CD14-positive monocyte (primary cell): Measurements from ENCODE around the gene PTPN13. TPM values are rescaled to one million over a fixed set of nuclear protein-coding genes. Genes with fewer than 3 reads are reported as not detected.

Source experiments
- DNase-seq, 3 donors: peaks; one replicate each; pipeline ENCODE4 v3.0.0-alpha.2; 2011 to 2022
- H2AFZ ChIP-seq: 2 replicates; pipeline ENCODE4 v1.6.0; 2012; ENCODE audit warnings: mild to moderate bottlenecking, low read depth, low read length, inconsistent platforms; ENCODE audit not compliant: insufficient read depth, poor library complexity, severe bottlenecking
- H3K27ac ChIP-seq, 2 donors: 1 replicate in 1 of 2; 2 replicates in 1 of 2; pipeline ENCODE4 v1.5.1; 2012 to 2013; ENCODE audit warnings: low read length in 2 of 2, control low read depth in 1 of 2, inconsistent platforms in 1 of 2, low read depth in 1 of 2, mild to moderate bottlenecking in 1 of 2
- H3K27me3 ChIP-seq, 2 donors: one replicate each; pipeline versions ENCODE4 v1.6.0 to v1.6.1; 2011 to 2013; ENCODE audit warnings: low read length in 2 of 2; ENCODE audit not compliant: control insufficient read depth in 2 of 2, insufficient read depth in 2 of 2
- H3K36me3 ChIP-seq, 2 donors: replicated peaks in 1 of 2; 1 replicate in 1 of 2; 2 replicates in 1 of 2; pipeline versions ENCODE4 v1.5.1 to v1.6.1; 2012 to 2013; ENCODE audit warnings: low read length in 2 of 2, control low read depth in 1 of 2, inconsistent platforms in 1 of 2, mild to moderate bottlenecking in 1 of 2; ENCODE audit not compliant: insufficient read depth in 2 of 2, control insufficient read depth in 1 of 2
- H3K4me1 ChIP-seq, 2 donors: 1 replicate in 1 of 2; 2 replicates in 1 of 2; pipeline versions ENCODE4 v1.5.1 to v1.6.1; 2012 to 2013; ENCODE audit warnings: low read length in 2 of 2, control low read depth in 1 of 2, inconsistent platforms in 1 of 2, mild to moderate bottlenecking in 1 of 2, moderate library complexity in 1 of 2; ENCODE audit not compliant: insufficient read depth in 2 of 2, control insufficient read depth in 1 of 2
- H3K4me2 ChIP-seq: replicated peaks from 2 replicates; pipeline ENCODE3; 2012; ENCODE audit warnings: low read length, moderate library complexity, mild to moderate bottlenecking; ENCODE audit not compliant: poor library complexity, severe bottlenecking; ENCODE audit errors: extremely low read depth
- H3K4me3 ChIP-seq, 3 experiments: fragments of 200-600 bp in 1 of 3; sonication (generic) in 1 of 3; replicated peaks in 1 of 3; 1 replicate in 2 of 3; 2 replicates in 1 of 3; pipeline ENCODE4 v1.5.1; 2011 to 2013; ENCODE audit warnings: low read length in 3 of 3, mild to moderate bottlenecking in 3 of 3, control low read depth in 2 of 3, low read depth in 2 of 3, inconsistent platforms in 1 of 3, moderate library complexity in 1 of 3
- H3K79me2 ChIP-seq: 2 replicates; pipeline ENCODE4 v1.6.0; 2012; ENCODE audit warnings: mild to moderate bottlenecking, control low read depth, inconsistent platforms, low read length, moderate library complexity; ENCODE audit not compliant: insufficient read depth
- H3K9ac ChIP-seq: 2 replicates; pipeline ENCODE4 v1.6.0; 2017; ENCODE audit warnings: low read length, mild to moderate bottlenecking; ENCODE audit not compliant: insufficient read depth, poor library complexity, severe bottlenecking
- H3K9me3 ChIP-seq, 2 donors: replicated peaks in 1 of 2; 1 replicate in 1 of 2; 2 replicates in 1 of 2; pipeline versions ENCODE4 v1.5.1 to v1.6.1; 2012 to 2013; ENCODE audit warnings: low read length in 2 of 2, control low read depth in 1 of 2; ENCODE audit not compliant: control insufficient read depth in 1 of 2, insufficient read depth in 1 of 2
- H4K20me1 ChIP-seq: 2 replicates; pipeline ENCODE4 v1.6.0; 2012; ENCODE audit warnings: mild to moderate bottlenecking, low read length, control low read depth, moderate library complexity; ENCODE audit not compliant: insufficient read depth
- H3K27ac Mint-ChIP-seq, 7 donors: one replicate each; pipeline ENCODE4 v1.8.0; 2020; ENCODE audit warnings: mild to moderate bottlenecking in 7 of 7, mixed read lengths in 7 of 7, moderate library complexity in 6 of 7, inconsistent platforms in 2 of 7
- H3K27me3 Mint-ChIP-seq, 3 donors: one replicate each; pipeline ENCODE4 v1.8.0; 2021 to 2022; ENCODE audit warnings: low read depth in 3 of 3, mild to moderate bottlenecking in 3 of 3, mixed read lengths in 3 of 3, moderate library complexity in 3 of 3, inconsistent platforms in 1 of 3
- H3K36me3 Mint-ChIP-seq, 2 donors: one replicate each; pipeline ENCODE4 v1.8.0; 2020; ENCODE audit warnings: mixed read lengths in 2 of 2, inconsistent platforms in 1 of 2, mild to moderate bottlenecking in 1 of 2
- H3K4me1 Mint-ChIP-seq: one replicate; pipeline ENCODE4 v1.8.0; 2020; ENCODE audit warnings: mild to moderate bottlenecking, mixed read lengths
- H3K4me3 Mint-ChIP-seq, 2 donors: one replicate each; pipeline ENCODE4 v1.8.0; 2020; ENCODE audit warnings: mild to moderate bottlenecking in 2 of 2, mixed read lengths in 2 of 2, moderate library complexity in 1 of 2
- H3K9me3 Mint-ChIP-seq, 7 donors: one replicate each; pipeline ENCODE4 v1.8.0; 2020 to 2022; ENCODE audit warnings: mixed read lengths in 7 of 7, mild to moderate bottlenecking in 6 of 7, moderate library complexity in 6 of 7, inconsistent platforms in 2 of 7
- CTCF ChIP-seq: fragments of 200-600 bp; IDR thresholded peaks from one replicate; pipeline ENCODE4 v1.8.0; 2022; ENCODE audit warnings: antibody characterized with exemption, mild to moderate bottlenecking
- WGBS: methylation state at CpG from one replicate; pipeline ENCODE4 v1.1.5; 2013; ENCODE audit warnings: missing lambda C conversion rate; ENCODE audit not compliant: insufficient coverage; 5-methylcytosine and 5-hydroxymethylcytosine counted together
- intact Hi-C, 2 donors: fragments of 100-400 bp; cut with micrococcal nuclease; formaldehyde crosslinking; loops; one replicate each; pipeline versions ENCODE4 v1.15.0 to v1.15.1; 2023
- polyA plus RNA-seq, 3 donors: library from polyadenylated mRNA; depleted of rRNA in 1 of 3; unstranded in 2 of 3; stranded (reverse) in 1 of 3; fragments of 300-500 nt in 2 of 3; fragments of >200 nt in 1 of 3; fragmentation: Illumina TruSeq in 2 of 3; gene quantifications; 1 replicate in 2 of 3; 2 replicates in 1 of 3; pipeline ENCODE4 v1.2.3, GENCODE V29; 2012 to 2021

The PTPN13 gene
- polyA plus RNA-seq, 3 donors, result 0.04 to 1.0 (median 0.35) TPM

GRCh38 chr4:86825511-86825910 is 231.4 kb downstream of the PTPN13 start:
- H3K27me3 ChIP-seq, result no peaks in the 10 kb centered on the region
- no peak overlapping the region for H3K4me3 Mint-ChIP-seq
- H3K36me3 Mint-ChIP-seq, result no peaks in the 10 kb centered on the region

GRCh38 chr4:86831262-86832130 is 237.4 kb downstream of the PTPN13 start:
- H3K4me1 ChIP-seq, result no peaks in the 10 kb centered on the region
- intact Hi-C loops, result no loop called here
- H3K9me3 Mint-ChIP-seq, result peaks cover 0 to 10% (median 0%) of the 10 kb centered on the region in 7 donors
- no peak for TF ChIP-seq CTCF
- no peak overlapping the region for H3K4me3 ChIP-seq
- WGBS, result 80% methylated on average over 3 of the region's 5 CpGs
- H3K79me2 ChIP-seq, result no peaks in the 10 kb centered on the region
- no peaks in the 10 kb centered on the region for H3K36me3 Mint-ChIP-seq
- no peak overlapping the region for H3K9ac ChIP-seq
- H3K27ac ChIP-seq, result no peak overlapping the region
- no peaks in the 10 kb centered on the region for H4K20me1 ChIP-seq
- H3K9me3 ChIP-seq, result no peaks in the 10 kb centered on the region
- no peak overlapping the region for H3K4me2 ChIP-seq
- no peak overlapping the region for H3K27ac Mint-ChIP-seq
- H3K4me1 Mint-ChIP-seq, result no peaks in the 10 kb centered on the region
- no peaks in the 10 kb centered on the region for H3K27me3 ChIP-seq
- no peaks in the 10 kb centered on the region for H3K36me3 ChIP-seq
- no peak for DNase-seq
- H3K27me3 Mint-ChIP-seq, result no peaks in the 10 kb centered on the region
- H2AFZ ChIP-seq, result no peak overlapping the region
- no peak overlapping the region for H3K4me3 Mint-ChIP-seq

More at GRCh38 chr4:86825511-86825910, 231.4 kb downstream of the PTPN13 start:
- Histone ChIP-seq H3K4me1 (no peaks in the 10 kb centered on the region), H4K20me1 (no peaks in the 10 kb centered on the region), H2AFZ (no peak overlapping the region), H3K4me3 (no peak overlapping the region), H3K9me3 (no peaks in the 10 kb centered on the region), H3K27ac (no peak overlapping the region), H3K79me2 (no peaks in the 10 kb centered on the region), H3K4me2 (no peak overlapping the region), H3K36me3 (no peaks in the 10 kb centered on the region), H3K9ac (no peak overlapping the region)
- 93% methylated on average over 3 of the region's 3 CpGs for WGBS
- Mint-ChIP-seq H3K27me3 (peaks cover 0 to 2% (median 0%) of the 10 kb centered on the region in 3 donors), H3K4me1 (no peaks in the 10 kb centered on the region), H3K27ac (no peak overlapping the region), H3K9me3 (peaks cover 0 to 14% (median 0%) of the 10 kb centered on the region in 7 donors)
- TF ChIP-seq CTCF, result no peak
- no peak for DNase-seq
- intact Hi-C loops, result no loop called here
